ENCODE results near the gene CARD6. TPM values are rescaled to one million over a fixed set of nuclear protein-coding genes. Genes with fewer than 3 reads are reported as not detected.

The CARD6 gene, protein sequence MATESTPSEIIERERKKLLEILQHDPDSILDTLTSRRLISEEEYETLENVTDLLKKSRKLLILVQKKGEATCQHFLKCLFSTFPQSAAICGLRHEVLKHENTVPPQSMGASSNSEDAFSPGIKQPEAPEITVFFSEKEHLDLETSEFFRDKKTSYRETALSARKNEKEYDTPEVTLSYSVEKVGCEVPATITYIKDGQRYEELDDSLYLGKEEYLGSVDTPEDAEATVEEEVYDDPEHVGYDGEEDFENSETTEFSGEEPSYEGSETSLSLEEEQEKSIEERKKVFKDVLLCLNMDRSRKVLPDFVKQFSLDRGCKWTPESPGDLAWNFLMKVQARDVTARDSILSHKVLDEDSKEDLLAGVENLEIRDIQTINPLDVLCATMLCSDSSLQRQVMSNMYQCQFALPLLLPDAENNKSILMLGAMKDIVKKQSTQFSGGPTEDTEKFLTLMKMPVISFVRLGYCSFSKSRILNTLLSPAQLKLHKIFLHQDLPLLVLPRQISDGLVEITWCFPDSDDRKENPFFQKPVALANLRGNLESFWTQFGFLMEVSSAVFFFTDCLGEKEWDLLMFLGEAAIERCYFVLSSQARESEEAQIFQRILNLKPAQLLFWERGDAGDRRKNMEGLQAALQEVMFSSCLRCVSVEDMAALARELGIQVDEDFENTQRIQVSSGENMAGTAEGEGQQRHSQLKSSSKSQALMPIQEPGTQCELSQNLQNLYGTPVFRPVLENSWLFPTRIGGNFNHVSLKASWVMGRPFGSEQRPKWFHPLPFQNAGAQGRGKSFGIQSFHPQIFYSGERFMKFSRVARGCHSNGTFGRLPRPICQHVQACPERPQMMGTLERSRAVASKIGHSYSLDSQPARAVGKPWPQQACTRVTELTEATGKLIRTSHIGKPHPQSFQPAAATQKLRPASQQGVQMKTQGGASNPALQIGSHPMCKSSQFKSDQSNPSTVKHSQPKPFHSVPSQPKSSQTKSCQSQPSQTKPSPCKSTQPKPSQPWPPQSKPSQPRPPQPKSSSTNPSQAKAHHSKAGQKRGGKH
- 3.4 to 4.7 TPM (median 3.8 TPM) in 5 replicates for total RNA-seq (2022; extraction: Qiagen RNA extraction)

GRCh38 chr5:40841068-40841805 lies at the start of gene CARD6:
TSS of gene CARD6 (plus strand) at chr5:40841367. CDS start at chr5:40841383, 16 bp downstream.

GRCh38 chr5:40798012-40798800 lies 43.0 kb upstream of the CARD6 start, which contains the start of gene PRKAA1:
TSS of gene PRKAA1 (minus strand) at chr5:40798374. CDS start at chr5:40798189, 185 bp downstream.

GRCh38 chr5:40834849-40835787 lies 6.0 kb upstream of the CARD6 start, which contains the start of gene RPL37:
TSS of gene RPL37 (minus strand) at chr5:40835222. CDS start at chr5:40835185, 37 bp downstream.

GRCh38 chr5:40909264-40909663 lies 68.1 kb downstream of the CARD6 start, which contains the start of gene C7:
TSS of gene C7 (plus strand) at chr5:40909497. CDS start at chr5:40909611, 114 bp downstream.

Other genes with a start within 250 kb of the CARD6 start
- 1.4 to 1.5 TPM (median 1.5 TPM) in 5 replicates for gene PTGER4, start 161.5 kb upstream of the CARD6 start, total RNA-seq (2022; extraction: Qiagen RNA extraction)
- 8.1 to 16.9 TPM (median 10.2 TPM) in 5 replicates for gene TTC33, start 85.4 kb upstream of the CARD6 start, total RNA-seq (2022; extraction: Qiagen RNA extraction)
- 29.3 to 53.7 TPM (median 41.0 TPM) in 5 replicates for gene PRKAA1, start 43.0 kb upstream of the CARD6 start, total RNA-seq (2022; extraction: Qiagen RNA extraction)
- 2,670 to 2,951 TPM (median 2,828 TPM) in 5 replicates for gene RPL37, start 6.1 kb upstream of the CARD6 start, total RNA-seq (2022; extraction: Qiagen RNA extraction)
- gene C7, start 68.1 kb downstream of the CARD6 start, total RNA-seq (2022; extraction: Qiagen RNA extraction) = not detected in 5 replicates
- gene MROH2B, start 230.0 kb downstream of the CARD6 start, total RNA-seq (2022; extraction: Qiagen RNA extraction) = not detected in 5 replicates

Data from A549 treated with CORT108297 at 1 μM for 4 hours (cell line).